GM13976 (cell line): ENCODE results near the gene CACNA2D4.

Experiments used
- DNase-seq: peaks from one replicate; pipeline ENCODE4 v3.0.0; 2012; ENCODE audit warnings: low spot score
- in situ Hi-C: fragments of 300-500 bp; cut with MboI; formaldehyde crosslinking; loops from one replicate; pipeline ENCODE4 v1.12.0; 2022; ENCODE audit warnings: low sequenced_read_pairs, mixed read lengths, inconsistent platforms; ENCODE audit not compliant: unreplicated experiment
- TF ChIP-seq, protein P1 (sequence below): IDR thresholded peaks from 2 replicates; pipeline ENCODE4 v1.5.1; 2012; ENCODE audit warnings: borderline replicate concordance, mild to moderate bottlenecking; ENCODE audit not compliant: insufficient read depth; ENCODE audit errors: extremely low read depth, missing control alignments, control extremely low read depth

CACNA2D4 gene

DNA sequence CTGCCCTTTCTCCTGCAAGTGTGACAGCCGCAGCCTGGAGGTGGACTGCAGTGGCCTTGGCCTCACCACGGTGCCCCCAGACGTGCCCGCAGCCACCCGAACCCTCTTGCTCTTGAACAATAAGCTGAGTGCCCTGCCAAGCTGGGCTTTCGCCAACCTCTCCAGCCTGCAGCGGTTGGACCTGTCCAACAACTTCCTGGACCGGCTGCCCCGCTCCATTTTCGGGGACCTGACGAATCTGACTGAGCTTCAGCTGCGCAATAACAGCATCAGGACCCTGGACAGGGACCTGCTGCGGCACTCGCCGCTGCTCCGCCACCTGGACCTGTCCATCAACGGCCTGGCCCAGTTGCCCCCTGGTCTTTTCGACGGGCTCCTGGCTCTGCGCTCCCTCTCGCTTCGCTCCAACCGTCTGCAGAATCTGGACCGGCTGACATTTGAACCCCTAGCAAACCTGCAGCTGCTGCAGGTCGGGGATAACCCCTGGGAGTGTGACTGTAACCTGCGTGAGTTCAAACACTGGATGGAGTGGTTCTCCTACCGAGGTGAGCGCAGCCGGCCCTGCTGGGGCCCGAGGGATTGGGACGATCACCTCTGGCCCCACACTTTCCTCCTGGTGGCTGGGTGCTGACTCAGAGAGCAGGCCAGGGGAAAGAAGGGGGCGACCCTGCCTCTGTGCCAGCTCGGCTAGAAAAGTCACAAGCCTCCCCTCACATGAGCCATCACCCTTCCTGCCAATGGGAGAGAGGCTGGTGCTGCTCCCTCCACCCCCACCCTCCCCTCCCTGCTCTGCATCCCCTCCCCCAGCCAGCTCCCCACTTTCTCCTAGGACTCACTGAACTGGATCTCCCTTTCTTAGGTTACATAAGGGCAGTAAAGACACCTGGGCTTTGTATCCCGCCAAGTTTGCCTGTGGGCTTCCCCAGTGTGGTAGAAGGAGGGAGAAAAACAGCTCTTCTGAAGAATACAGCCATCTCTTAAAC, 87.2 kb downstream of the CACNA2D4 start:
- TF ChIP-seq, protein P1, sequence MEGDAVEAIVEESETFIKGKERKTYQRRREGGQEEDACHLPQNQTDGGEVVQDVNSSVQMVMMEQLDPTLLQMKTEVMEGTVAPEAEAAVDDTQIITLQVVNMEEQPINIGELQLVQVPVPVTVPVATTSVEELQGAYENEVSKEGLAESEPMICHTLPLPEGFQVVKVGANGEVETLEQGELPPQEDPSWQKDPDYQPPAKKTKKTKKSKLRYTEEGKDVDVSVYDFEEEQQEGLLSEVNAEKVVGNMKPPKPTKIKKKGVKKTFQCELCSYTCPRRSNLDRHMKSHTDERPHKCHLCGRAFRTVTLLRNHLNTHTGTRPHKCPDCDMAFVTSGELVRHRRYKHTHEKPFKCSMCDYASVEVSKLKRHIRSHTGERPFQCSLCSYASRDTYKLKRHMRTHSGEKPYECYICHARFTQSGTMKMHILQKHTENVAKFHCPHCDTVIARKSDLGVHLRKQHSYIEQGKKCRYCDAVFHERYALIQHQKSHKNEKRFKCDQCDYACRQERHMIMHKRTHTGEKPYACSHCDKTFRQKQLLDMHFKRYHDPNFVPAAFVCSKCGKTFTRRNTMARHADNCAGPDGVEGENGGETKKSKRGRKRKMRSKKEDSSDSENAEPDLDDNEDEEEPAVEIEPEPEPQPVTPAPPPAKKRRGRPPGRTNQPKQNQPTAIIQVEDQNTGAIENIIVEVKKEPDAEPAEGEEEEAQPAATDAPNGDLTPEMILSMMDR = no peak
- in situ Hi-C loops = no loop called here
- DNase-seq = peak; percentile 77

GRCh38 chr12:1830401-1830845, 88.0 kb downstream of the CACNA2D4 start:
- in situ Hi-C loops = no loop called here
- no peak for DNase-seq

DNA sequence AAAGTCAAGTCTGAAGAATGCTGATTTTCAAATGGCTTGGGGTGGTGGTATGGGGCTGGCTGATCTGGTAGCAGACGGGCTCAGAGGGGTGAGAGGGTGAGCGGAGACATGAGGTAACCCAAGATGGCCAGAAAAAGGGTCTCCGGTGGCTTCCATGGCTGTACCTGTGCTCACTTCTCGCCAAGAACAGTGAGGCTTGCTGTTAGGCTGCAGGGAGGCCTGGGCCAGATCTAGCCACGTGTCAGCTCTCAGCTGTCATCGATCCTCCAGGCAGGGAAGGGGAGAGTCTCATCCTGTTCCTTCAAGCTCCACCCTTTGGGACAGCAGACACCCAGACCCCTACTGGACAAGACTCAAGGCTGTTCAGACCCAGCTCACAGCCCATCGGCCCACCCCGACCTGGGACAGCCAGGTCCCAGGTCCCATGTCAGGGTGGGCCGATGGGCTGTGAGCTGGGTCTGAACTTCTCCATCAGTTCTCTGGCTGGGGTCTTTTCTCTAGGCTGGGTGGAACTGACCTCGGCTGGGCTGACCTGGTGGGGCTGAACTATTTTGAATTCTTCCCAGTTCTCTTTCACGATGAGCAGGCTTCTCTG, 89.0 kb downstream of the CACNA2D4 start:
- DNase-seq = no peak
- TF ChIP-seq, protein P1 = no peak
- in situ Hi-C loops = no loop called here

More at GRCh38 chr12:1830401-1830845, 88.0 kb downstream of the CACNA2D4 start:
- TF ChIP-seq, protein P1 = no peak

GRCh38 chr12:1828856-1829255, 89.6 kb downstream of the CACNA2D4 start:
- DNase-seq = no peak
- TF ChIP-seq, protein P1 = no peak
- in situ Hi-C loops = no loop called here

DNA sequence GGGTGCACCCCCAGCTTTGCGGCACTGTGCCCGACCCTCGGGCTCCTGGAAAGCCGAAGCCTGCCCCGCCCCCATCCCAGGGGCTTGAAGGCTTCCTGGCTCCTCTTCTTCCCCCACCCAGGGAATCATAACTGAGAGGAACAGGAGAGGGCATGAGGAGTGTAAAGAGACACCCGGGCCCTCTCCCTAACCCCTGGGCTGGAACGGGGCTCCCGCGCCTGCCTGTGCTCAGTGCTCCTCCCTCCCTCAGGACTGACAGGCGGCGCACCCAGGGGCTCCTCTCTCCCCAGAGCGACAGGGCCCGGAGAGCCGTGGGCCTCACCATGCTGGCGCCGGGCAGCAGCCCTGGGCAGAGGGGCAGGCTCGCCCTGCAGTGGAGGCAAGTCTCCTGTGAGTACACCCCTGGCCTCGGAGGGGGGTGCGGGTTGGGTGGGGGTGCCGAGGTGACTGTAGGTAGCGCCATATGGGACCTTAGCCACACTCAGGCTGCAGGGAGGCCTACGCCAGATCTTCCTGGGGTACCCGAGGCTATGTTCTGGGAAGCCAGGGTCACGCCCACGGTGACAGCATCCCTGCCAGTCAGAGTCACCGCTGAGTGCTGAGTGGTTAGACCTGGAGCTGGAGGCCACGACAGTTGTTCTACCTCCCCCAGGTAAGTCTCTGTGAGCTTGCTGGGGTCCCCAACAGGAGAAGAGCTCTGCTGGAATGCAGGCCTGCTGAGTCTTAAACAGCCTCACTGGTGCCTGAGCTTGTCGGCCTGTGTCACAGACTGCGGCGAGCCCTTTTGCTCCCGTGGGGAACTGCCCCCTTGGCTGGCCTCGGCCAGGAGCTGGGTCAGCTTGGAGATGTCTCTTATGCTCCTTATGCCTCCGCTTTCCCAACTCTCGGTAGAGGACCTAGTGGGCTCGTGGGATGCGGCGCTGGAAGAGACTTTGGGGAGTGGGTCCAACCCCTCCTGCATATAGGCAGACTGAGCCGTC, 90.3 kb downstream of the CACNA2D4 start:
- DNase-seq = no peak
- TF ChIP-seq, protein P1 = no peak
- in situ Hi-C loops = no loop called here
